GM20431 (cell line): ENCODE measurements around the gene GAMT.

Experiments
- in situ Hi-C: fragments of 300-500 bp; cut with MseI, MboI; formaldehyde crosslinking; loops from one replicate; pipeline ENCODE4 v1.15.0; 2020; ENCODE audit warnings: low sequenced_read_pairs; ENCODE audit not compliant: unreplicated experiment

Gene GAMT

GRCh38 chr19:1434577-1435060 lies 33.3 kb upstream of the GAMT start:
- in situ Hi-C loops, result no loop called here

GRCh38 chr19:1434040-1434366 lies 32.7 kb upstream of the GAMT start:
- in situ Hi-C loops, result no loop called here

DNA sequence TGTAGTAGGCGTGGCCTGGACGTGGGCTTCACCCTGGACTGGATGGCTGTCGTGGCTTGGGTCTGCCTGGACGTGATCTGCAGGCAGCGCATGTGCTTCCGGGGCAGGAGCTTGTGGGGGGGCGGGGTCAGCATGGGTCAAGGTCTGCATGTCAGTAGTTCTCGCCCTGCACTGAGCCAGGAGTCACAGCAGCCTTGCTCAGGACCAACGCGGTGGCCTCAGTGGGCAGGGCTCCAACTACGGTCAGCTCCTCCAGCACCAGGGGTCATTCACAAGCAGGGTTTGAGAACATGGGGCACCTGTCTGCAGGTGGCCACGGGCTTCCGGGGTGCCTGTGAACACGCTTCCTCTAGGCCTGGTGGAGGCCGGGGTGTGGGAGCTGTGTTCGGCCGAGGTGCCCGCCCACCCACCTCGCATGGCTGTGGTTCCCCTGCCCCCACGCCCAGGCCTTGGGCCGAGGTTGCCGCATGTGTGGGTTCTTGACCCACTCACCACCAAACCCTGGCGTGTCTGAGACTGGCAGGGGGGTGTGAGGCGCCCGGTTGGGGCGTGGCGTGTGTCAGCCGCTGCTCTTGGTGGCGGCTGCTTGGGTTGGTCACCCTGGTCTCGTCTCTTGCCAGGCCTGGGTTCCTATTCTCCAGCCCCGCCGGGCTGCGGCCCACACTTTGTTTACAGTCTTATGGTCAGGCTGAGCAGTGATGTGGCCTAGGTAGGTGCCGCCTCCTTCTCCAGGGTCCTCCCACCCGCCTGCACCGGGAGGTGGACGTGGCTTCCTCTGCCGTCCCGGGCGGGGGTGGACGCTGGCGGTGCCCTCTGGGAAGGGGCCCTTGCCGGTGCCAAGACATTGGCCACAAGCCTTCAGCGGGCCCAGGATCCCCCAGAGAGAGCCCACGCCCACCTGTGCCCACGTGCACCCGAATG lies 32.0 kb upstream of the GAMT start:
- in situ Hi-C loops, result no loop called here

- in situ Hi-C loops, result no loop called here
These were observed 31.2 kb upstream of the GAMT start for GRCh38 chr19:1432507-1432887.

DNA sequence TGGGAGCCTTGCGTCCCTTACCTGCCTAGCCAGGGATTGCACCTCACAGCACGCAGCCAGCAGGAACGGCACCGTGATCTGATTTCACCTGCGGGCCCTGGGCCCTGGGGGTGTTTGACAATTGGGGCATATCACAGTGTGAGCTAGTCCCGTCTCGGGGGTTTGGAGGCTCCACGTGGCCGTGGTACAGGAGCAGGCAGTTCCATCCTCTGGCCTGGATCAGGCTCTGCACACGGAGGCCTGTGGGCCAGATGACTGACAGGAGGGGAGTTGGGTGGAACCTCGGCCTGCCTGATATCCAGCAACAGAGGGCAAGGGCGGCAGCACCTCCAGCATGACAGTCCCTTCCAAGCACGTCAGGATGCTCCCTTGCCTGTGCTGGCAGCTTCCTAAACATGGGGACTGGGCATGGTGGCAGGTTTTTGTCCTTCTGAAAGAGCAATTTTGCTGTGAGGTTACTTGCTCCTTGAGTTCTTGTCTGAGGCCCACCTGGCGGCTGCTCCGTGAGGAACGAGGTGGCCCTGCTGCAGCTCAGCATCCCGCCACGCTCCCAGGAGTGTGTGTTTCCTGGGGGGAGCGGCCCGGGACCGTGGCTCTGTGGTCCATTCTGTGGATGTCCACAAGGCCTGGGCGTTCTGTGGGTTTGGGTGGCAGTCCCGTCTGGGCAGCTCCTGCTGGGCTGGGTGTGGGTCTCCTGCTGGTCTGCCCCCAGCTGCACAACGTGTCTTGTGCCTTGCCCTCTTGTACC lies 30.6 kb upstream of the GAMT start:
- in situ Hi-C loops, result no loop called here

DNA sequence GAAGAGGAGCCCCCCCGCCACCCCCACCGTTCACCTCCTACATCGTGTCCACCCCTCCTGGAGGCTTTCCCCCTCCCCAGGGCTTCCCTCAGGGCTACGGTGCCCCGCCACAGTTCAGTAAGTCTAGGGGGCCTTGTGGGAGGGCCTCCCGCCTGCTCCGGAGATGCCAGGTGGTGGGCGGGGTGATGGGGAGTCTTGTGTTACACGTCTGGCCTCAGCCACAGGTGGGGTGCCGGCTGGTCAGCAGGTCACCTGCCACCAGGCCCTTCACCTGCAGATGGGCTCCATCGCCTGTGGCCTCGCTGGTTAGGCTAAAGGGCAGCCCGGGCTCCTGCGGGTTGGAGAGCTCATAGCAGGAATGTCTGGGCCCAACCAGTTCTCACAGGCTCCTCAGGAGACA lies 28.9 kb upstream of the GAMT start:
- in situ Hi-C loops, result no loop called here

GRCh38 chr19:1429750-1430149 lies 28.4 kb upstream of the GAMT start:
- in situ Hi-C loops, result no loop called here

DNA sequence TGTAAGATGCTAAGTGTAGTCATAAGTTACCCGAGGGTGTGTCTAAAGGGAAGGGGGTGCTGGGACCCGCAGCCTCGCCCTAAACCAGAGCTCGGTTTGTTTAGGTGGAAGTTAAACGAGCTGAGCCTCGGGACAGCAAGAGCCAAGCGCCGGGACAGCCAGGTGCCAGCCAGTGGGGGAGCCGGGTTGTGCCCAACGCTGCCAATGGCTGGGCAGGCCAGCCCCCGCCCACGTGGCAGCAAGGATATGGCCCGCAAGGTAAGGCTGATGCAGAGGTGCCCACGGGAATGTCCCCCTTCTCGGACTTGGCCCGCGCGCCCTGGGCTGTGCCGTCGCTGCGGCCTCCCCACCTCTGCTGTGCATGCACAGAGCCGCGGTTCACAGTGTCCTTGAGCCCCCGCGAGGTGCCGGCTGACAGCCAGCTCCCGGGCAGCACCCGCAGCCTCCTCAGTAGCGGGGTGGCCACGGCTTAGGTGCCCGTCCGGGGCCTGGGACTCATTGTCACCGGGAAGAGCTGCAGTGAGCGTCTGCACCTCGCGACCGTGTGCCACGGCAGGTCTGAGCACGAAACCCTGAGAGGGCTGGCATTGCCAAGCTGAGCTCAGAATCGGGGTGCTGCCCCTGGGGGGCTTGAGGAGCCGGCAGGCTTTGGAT lies 27.5 kb upstream of the GAMT start:
- in situ Hi-C loops, result no loop called here

GRCh38 chr19:1427221-1427920 lies 26.0 kb upstream of the GAMT start:
- in situ Hi-C loops, result no loop called here

- in situ Hi-C loops, result no loop called here
These were observed 25.4 kb upstream of the GAMT start for GRCh38 chr19:1426736-1427135.

GRCh38 chr19:1425902-1426301 lies 24.6 kb upstream of the GAMT start:
- in situ Hi-C loops, result no loop called here

DNA sequence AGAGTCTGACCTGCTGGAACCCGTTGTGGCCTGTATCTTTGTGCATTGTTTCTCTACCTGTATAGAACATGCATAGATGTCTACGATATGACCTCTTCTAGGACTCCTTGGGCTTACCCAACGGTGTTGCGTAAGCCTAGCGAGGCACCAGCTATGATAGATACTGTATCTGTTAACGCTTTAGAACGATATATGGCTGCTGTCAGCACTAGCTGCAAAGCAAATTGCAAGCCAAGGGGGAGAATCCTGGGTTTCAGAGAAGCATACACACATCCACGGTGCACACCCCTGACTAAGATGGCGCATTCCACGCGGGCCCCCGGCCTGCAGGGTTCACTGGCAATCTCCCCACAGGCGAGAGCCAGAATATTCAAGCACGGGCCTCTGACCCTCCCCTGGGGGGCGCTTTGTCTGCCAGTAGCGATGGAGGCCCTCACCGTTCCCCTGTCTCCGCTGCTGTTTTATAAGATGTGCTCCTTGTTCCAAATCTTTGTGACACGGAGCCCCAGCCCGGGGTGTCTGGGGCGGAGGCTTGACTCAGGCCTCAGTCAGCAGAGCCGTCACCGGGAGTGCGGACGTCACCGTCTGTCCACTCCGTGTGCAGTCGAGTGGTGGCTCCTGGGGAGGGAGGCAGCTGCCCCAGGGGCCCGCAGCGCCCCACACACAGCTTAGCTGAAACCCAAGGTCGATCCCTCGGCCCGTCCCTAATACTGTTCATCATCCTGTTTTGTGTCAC lies 23.9 kb upstream of the GAMT start:
- in situ Hi-C loops, result no loop called here

GRCh38 chr19:1424192-1424955 lies 23.0 kb upstream of the GAMT start:
- in situ Hi-C loops, result no loop called here

DNA sequence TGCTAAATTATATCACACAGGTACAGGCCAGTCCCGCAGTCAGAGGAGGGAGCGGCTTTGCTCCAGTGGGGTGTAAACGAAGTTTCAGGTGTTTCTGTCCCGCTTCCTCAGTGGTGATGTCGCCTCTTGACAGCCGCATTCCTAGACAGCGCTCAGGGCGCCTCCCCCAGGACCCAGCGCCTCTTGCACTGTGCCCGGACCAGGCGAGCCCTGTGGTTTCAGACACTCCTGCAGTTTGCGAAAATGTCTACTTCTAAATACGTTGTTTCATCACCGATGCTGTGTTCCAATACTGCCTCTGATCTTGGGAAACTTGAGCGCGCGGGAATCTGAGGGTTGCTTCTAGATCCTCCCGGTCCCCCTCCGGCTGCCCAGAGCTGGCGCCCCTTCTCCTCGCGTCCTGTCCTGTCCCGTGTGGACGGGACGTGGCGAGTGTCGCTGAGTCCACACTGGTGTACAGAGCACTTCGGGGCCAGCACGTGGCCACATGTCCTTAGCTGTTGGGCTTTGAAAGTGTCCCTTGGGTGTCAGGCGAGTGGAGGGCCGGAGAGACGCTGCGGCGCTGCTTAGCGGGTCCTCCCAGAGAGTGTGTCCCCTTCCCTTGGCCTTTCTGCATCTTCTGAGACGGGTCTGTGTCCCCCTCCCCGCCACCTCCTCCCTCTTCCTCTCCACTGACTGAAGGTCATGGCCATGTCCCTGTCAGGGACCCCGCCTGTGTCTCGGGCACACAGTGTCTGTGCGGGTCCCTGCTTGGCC lies 22.3 kb upstream of the GAMT start:
- in situ Hi-C loops, result no loop called here

- in situ Hi-C loops, result no loop called here
These were observed 21.6 kb upstream of the GAMT start for GRCh38 chr19:1422943-1423342.

DNA sequence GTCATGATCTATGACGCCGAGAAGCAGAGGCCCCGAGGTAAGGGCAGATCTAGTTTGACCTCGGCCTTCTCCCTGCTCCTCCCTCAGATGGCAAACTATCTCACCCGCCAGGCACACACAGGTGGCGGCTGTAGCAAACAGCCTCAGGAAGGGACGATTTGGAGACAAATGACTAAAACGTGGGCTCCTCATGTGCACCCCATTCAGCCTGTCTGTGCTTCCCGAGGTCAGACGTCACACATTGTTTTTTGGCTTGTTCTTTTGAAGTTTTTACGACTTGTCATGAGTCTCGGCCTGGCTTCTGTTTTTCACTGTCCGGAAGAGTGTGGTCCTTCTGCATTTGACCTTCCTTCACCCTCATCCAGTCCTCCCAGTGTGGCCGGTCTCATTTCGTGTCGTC lies 21.0 kb upstream of the GAMT start:
- in situ Hi-C loops, result no loop called here

DNA sequence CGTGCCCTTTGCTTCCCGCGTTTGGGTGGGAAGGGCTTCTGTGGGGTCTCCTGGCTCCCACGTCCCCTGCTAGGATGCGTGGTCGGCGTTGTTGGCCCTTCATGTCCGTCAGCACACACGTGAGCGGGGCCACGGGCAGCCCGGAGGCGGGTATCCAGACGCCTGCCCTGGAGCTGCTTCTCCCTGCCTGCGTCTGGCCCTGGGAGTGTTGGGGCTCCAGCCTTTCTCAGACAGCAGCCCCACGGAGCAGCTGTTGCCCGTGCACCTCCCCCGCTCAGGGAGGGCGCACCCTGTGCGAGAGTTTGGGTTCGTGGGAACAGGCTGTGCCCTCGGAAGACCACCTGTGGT lies 20.6 kb upstream of the GAMT start:
- in situ Hi-C loops, result no loop called here

GRCh38 chr19:1421218-1421957 lies 20.0 kb upstream of the GAMT start:
- in situ Hi-C loops, result no loop called here
